ENCODE data around the gene INPP5F.
"Not testable (repeated sequence)": the region's sequence is repeated elsewhere in the genome, so short reads cannot be mapped to it uniquely, and the experiment has no call there.

Gene INPP5F

GRCh38 chr10:119858063-119858462, 132.2 kb downstream of the INPP5F start:
- no peak for DNase-seq (ENCODE audit: insufficient read length, low spot score)
- FAIRE-seq, result no peak

DNA sequence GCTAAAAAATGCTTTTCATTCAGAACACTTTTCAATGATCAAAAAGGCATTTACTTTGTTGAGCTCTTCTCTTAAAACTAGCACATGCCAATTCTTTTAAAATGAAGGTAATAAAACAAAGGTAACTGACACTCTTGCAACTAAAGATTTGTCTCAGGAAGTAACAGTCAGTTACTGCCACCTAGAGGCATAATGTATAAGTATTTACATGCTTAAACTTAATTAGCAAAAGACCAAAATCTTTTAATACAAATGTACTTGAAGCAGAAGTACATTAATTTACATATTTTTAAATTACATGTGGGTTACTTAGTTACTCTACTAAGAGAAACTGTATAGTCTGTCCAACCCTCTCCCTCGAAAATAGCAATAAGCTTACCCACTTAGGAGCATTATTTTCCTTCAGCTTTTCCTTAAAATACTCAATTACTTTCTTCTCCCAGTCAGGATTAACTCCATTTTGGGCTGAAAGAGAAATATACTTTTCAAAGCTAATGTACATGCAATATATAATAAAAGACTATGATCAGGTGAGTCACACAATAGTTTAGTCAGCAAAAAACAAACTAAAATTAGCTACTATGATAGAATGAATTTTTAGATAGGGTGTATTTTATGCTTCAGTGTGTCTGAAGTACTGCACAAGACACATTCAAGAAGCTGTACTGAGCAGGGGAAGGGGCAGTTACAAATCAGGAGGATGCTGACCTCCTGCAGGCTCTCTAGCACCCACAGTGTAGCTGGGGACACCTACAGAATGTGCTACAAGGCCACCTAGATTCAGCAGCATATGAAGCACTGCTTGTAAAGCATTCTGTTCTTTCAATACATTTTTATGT, 133.8 kb downstream of the INPP5F start:
- DNase-seq (ENCODE audit: insufficient read length, low spot score) (no peak), FAIRE-seq (no peak)

GRCh38 chr10:119860866-119861607, 135.2 kb downstream of the INPP5F start:
- DNase-seq (ENCODE audit: insufficient read length, low spot score) (no peak), FAIRE-seq (no peak)

GRCh38 chr10:119862524-119862923, 136.7 kb downstream of the INPP5F start:
- DNase-seq (ENCODE audit: insufficient read length, low spot score) (no peak), FAIRE-seq (no peak)

GRCh38 chr10:119863951-119864565, 138.2 kb downstream of the INPP5F start:
- no peak for FAIRE-seq

GRCh38 chr10:119865699-119866240, 139.9 kb downstream of the INPP5F start:
- DNase-seq (ENCODE audit: insufficient read length, low spot score), result no peak
- FAIRE-seq, result no peak

More at GRCh38 chr10:119863951-119864565, 138.2 kb downstream of the INPP5F start:
- DNase-seq (ENCODE audit: insufficient read length, low spot score), result no peak

DNA sequence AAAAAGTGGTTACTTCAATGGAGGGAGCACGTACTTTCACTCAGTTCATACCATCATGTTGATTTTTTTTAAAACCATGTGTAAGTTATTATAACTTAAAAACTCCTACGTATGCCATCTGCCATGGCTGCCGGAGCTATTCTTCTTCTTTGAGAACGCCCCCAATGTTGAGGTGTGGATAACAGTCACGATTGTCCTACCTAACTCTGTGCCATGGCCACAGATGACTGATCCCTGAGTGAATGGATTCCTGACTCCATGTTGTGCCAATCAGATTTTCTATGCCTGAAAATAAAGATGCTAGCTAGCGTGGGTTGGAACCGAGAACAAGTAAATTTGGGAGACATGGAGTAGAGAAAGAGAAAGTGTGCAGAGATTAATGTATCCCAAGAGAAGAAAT, 141.5 kb downstream of the INPP5F start:
- FAIRE-seq, result no peak
- no peak for DNase-seq (ENCODE audit: insufficient read length, low spot score)

- DNase-seq (ENCODE audit: insufficient read length, low spot score); FAIRE-seq: not testable (repeated sequence)
Observed at GRCh38 chr10:119869398-119869797, 143.5 kb downstream of the INPP5F start.

DNA sequence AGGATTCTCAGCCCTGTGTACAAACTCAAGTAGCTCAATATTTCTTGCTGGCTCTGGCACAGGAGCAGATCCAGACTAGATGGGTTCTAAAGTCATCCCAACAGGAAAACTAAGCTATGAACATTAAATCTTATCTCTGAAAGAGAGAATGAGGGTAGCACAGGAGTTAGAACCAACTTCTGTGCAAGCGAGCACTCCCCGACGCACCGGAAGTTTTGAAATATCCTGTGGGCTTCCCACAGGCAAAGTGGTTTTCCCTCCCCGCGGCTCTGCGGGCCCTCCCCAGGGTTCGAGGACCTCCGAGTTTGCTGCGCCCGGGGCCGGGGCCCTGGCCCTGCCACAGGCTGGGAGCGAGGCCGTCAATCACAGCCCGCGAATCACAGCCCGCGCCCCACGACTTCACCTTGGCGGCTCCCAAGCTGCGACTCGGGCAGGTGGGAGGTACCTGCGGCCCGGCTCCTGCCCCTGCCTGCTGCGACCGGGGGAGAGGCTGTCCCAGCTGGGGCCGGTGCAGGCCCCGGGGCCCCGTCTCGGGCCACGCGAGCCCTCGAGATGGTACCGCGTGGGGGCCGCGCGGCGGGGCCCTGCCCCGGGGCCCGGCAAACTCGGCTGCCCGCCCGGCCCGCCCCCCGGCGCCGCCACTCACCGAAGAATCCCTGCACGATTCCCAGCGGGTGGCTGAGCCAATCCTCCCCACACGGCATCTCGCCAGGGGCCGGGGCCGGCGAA, 146.2 kb downstream of the INPP5F start:
- DNase-seq (ENCODE audit: insufficient read length, low spot score) (no peak), FAIRE-seq (no peak)

GRCh38 chr10:119872610-119872859, 146.7 kb downstream of the INPP5F start, which contains the start of gene MCMBP:
Gene MCMBP (minus strand): TSS chr10:119872843. CDS start chr10:119872584, 259 bp downstream.
- FAIRE-seq, result no peak
- DNase-seq (ENCODE audit: insufficient read length, low spot score), result no peak

GRCh38 chr10:119872860-119873681, 147.2 kb downstream of the INPP5F start:
- DNase-seq (ENCODE audit: insufficient read length, low spot score), result peak; percentile 65
- peak; percentile 73 for FAIRE-seq

DNA sequence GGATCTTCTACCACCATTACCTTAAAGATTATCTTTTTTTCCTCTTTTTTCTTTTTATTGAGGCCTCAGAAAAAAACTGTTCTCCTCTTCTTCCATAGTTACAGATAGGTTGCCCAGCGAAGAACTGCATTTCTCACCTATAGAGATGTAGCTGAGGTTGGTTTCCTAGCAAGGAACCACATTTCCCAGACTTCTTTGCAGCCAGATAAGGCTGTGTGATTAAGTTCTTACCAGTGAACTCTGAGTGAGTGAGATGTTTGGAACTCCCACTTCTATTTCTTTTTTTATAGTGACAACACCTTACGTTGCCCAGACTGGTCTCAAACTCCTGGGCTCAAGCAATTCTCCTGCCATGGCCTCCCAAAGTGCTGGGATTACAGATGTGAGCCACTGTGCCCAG, 152.7 kb downstream of the INPP5F start:
- DNase-seq (ENCODE audit: insufficient read length, low spot score), result no peak
- no peak for FAIRE-seq

All from HTR-8/SVneo (cell line).